VCaP (cell line): ENCODE results near the gene TSPAN11.
"Not testable (repeated sequence)": the region's sequence is repeated elsewhere in the genome, so short reads cannot be mapped to it uniquely, and the experiment has no call there.

Experiments
- H3K27ac ChIP-seq: fragments of 450-650 bp; 2 replicates; pipeline ENCODE4 v1.5.1; 2017
- CTCF ChIP-seq: fragments of 450-650 bp; conservative IDR thresholded peaks from 2 replicates; pipeline ENCODE4 v1.5.1; 2017; ENCODE audit warnings: mild to moderate bottlenecking, moderate library complexity

Gene TSPAN11

GRCh38 chr12:31008961-31009840 lies 82.7 kb downstream of the TSPAN11 start:
- no peak for TF ChIP-seq CTCF
- H3K27ac ChIP-seq: no peak overlapping the region

- no peak for TF ChIP-seq CTCF
- no peak overlapping the region for H3K27ac ChIP-seq
These were observed 83.4 kb downstream of the TSPAN11 start for GRCh38 chr12:31009976-31010375.

GRCh38 chr12:31011336-31011735 lies 84.8 kb downstream of the TSPAN11 start:
- no peak overlapping the region for H3K27ac ChIP-seq
- no peak for TF ChIP-seq CTCF

- no peak overlapping the region for H3K27ac ChIP-seq
- TF ChIP-seq CTCF: no peak
These were observed 85.4 kb downstream of the TSPAN11 start for GRCh38 chr12:31011746-31012566.

- H3K27ac ChIP-seq: not testable (repeated sequence)
These were observed 86.0 kb downstream of the TSPAN11 start for GRCh38 chr12:31012567-31012891.

GRCh38 chr12:31015215-31015614 lies 88.7 kb downstream of the TSPAN11 start:
- H3K27ac ChIP-seq: no peak overlapping the region
- TF ChIP-seq CTCF: no peak

- TF ChIP-seq CTCF: no peak
- no peak overlapping the region for H3K27ac ChIP-seq
These were observed 89.5 kb downstream of the TSPAN11 start for GRCh38 chr12:31016057-31016456.

GRCh38 chr12:31017535-31017934 lies 91.0 kb downstream of the TSPAN11 start:
- H3K27ac ChIP-seq: no peak overlapping the region
- no peak for TF ChIP-seq CTCF
